Measurements from ENCODE around the gene CCND1. TPM values are rescaled to one million over a fixed set of nuclear protein-coding genes. Genes with fewer than 3 reads are reported as not detected.

The CCND1 gene
- total and polyA plus RNA-seq, 2 donors (not counting 1 experiment from before 2014, with no cell fraction given) = 322 to 548 TPM

DNA sequence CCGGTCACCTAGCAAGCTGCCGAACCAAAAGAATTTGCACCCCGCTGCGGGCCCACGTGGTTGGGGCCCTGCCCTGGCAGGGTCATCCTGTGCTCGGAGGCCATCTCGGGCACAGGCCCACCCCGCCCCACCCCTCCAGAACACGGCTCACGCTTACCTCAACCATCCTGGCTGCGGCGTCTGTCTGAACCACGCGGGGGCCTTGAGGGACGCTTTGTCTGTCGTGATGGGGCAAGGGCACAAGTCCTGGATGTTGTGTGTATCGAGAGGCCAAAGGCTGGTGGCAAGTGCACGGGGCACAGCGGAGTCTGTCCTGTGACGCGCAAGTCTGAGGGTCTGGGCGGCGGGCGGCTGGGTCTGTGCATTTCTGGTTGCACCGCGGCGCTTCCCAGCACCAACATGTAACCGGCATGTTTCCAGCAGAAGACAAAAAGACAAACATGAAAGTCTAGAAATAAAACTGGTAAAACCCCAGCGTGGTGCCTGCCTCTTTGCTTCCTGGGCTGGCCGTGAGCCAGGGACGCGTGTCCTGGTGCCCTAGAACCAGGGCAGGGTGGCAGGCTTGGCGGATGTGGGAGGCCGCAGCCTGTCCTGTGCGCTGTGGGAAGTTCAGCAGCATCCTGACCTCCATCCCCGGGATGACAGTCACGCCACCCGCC lies 13.2 kb downstream of the CCND1 start:
- Histone ChIP-seq H3K36me3 (ENCODE audit: control insufficient read depth, insufficient read depth, low read length) (peaks cover 36% of the 10 kb centered on the region), H4K20me1 (ENCODE audit: control insufficient read depth, extremely low read depth, insufficient read depth, low read length) (no peaks in the 10 kb centered on the region), H3K27me3 (ENCODE audit: control insufficient read depth, insufficient read depth, low read length) (no peaks in the 10 kb centered on the region)

DNA sequence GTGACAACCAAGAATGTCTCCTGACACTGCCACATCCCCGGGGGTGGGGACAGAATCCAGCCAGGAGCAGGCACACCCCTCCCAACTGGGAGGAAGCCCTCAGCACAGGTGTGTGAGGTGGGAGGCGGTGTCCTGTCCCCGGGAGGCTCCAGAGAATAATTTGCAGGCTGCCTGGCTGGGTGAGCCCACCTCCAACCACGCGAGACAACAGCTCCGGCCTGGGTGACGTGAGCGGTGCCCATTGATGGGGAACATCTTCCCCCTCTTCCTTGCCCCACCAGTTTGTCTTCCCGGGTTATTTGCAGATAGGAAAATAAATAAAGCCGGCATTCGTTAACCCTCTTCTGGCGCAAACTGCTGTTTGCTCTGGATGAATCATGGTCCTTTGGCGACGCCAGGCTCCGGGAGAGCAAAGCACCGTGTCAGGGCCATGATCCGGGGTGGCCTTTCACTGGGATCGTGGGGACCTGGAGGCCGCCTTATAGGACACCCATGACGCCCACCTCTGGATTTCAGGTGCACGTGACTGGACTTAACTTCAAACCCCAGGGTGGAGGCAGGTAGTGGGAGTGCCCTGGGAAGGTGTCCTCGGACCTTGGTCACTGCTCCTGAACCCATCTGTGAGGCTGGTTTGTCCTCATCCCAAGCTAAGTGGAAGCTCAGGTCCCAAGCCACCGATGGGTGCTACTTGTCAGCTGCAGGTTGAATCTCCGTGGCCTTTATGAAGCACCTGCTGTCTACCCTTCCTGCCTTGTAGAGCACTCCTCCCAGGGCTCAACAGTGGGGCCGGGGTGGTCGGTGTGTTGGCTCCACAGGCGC lies 13.9 kb downstream of the CCND1 start:
- TF ChIP-seq, protein P1, sequence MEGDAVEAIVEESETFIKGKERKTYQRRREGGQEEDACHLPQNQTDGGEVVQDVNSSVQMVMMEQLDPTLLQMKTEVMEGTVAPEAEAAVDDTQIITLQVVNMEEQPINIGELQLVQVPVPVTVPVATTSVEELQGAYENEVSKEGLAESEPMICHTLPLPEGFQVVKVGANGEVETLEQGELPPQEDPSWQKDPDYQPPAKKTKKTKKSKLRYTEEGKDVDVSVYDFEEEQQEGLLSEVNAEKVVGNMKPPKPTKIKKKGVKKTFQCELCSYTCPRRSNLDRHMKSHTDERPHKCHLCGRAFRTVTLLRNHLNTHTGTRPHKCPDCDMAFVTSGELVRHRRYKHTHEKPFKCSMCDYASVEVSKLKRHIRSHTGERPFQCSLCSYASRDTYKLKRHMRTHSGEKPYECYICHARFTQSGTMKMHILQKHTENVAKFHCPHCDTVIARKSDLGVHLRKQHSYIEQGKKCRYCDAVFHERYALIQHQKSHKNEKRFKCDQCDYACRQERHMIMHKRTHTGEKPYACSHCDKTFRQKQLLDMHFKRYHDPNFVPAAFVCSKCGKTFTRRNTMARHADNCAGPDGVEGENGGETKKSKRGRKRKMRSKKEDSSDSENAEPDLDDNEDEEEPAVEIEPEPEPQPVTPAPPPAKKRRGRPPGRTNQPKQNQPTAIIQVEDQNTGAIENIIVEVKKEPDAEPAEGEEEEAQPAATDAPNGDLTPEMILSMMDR (conservative IDR thresholded peaks at IDR 0.05 in 1 of 2, IDR thresholded peaks at IDR 0.05 in 1 of 2; ENCODE audit: low read depth in 1 of 2, low read length in 2 of 2) = no peak
- TF ChIP-seq EZH2 (IDR thresholded peaks at IDR 0.05; ENCODE audit: low read length, missing control alignments) = no peak

More for the DNA sequence above, 13.2 kb downstream of the CCND1 start:
- Histone ChIP-seq H3K4me2 (ENCODE audit: extremely low read depth, insufficient read depth, low read length) (no peak overlapping the region), H3K9ac (ENCODE audit: insufficient read depth, low read length) (no peak overlapping the region), H3K9me3 (ENCODE audit: control insufficient read depth, insufficient read depth, low read depth, low read length) (no peaks in the 10 kb centered on the region), H3K4me1 (ENCODE audit: control insufficient read depth, extremely low read depth, insufficient read depth, low read length) (no peaks in the 10 kb centered on the region), H3K4me3 (replicated peaks in 1 of 4; ENCODE audit: control extremely low read depth in 1 of 4, insufficient read depth in 1 of 4, low read depth in 3 of 4, low read length in 4 of 4) (no peak overlapping the region), H3K79me2 (ENCODE audit: control insufficient read depth, insufficient read depth, low read length) (peaks cover 13% of the 10 kb centered on the region), H3K27ac (ENCODE audit: insufficient read depth, low read length) (no peak overlapping the region), H2AFZ (ENCODE audit: low read length) (no peak overlapping the region)
- DNase-seq (ENCODE audit: low read depth in 2 of 2) = no peak
- no peak for TF ChIP-seq EZH2 (IDR thresholded peaks at IDR 0.05; ENCODE audit: low read length, missing control alignments)
- TF ChIP-seq, protein P1 (conservative IDR thresholded peaks at IDR 0.05 in 1 of 2, IDR thresholded peaks at IDR 0.05 in 1 of 2; ENCODE audit: low read depth in 1 of 2, low read length in 2 of 2) = no peak

More for the DNA sequence above, 13.9 kb downstream of the CCND1 start:
- no peak overlapping the region for H3K4me3 ChIP-seq (replicated peaks in 1 of 4; ENCODE audit: control extremely low read depth in 1 of 4, insufficient read depth in 1 of 4, low read depth in 3 of 4, low read length in 4 of 4)
- DNase-seq (ENCODE audit: low read depth in 2 of 2) = peak in 1 of 2 donors; percentile 49
- no peaks in the 10 kb centered on the region for H3K9me3 ChIP-seq (ENCODE audit: control insufficient read depth, insufficient read depth, low read depth, low read length)
- H3K4me2 ChIP-seq (ENCODE audit: extremely low read depth, insufficient read depth, low read length) = no peak overlapping the region
- no peaks in the 10 kb centered on the region for H3K4me1 ChIP-seq (ENCODE audit: control insufficient read depth, extremely low read depth, insufficient read depth, low read length)
- H3K79me2 ChIP-seq (ENCODE audit: control insufficient read depth, insufficient read depth, low read length) = peaks cover 6% of the 10 kb centered on the region
- H3K27me3 ChIP-seq (ENCODE audit: control insufficient read depth, insufficient read depth, low read length) = no peaks in the 10 kb centered on the region
- peak overlapping the region; percentile 10 for H3K27ac ChIP-seq (ENCODE audit: insufficient read depth, low read length)
- H2AFZ ChIP-seq (ENCODE audit: low read length) = no peak overlapping the region
- peaks cover 29% of the 10 kb centered on the region for H3K36me3 ChIP-seq (ENCODE audit: control insufficient read depth, insufficient read depth, low read length)
- H3K9ac ChIP-seq (ENCODE audit: insufficient read depth, low read length) = no peak overlapping the region
- H4K20me1 ChIP-seq (ENCODE audit: control insufficient read depth, extremely low read depth, insufficient read depth, low read length) = no peaks in the 10 kb centered on the region
